Right atrium auricular region (tissue), 2 donors: ENCODE data around the gene LITAF. TPM values are rescaled to one million over a fixed set of nuclear protein-coding genes. Genes with fewer than 3 reads are reported as not detected.

ENCODE experiments used
- DNase-seq: peaks from one replicate; pipeline ENCODE4 v3.0.0-alpha.2; 2019; ENCODE audit warnings: low spot score
- H3K27ac ChIP-seq, 2 donors: fragments of 200-600 bp; sonication (generic); 1 replicate in 1 of 2; 2 replicates in 1 of 2; pipeline ENCODE4 v1.5.1; 2016 to 2019
- H3K27me3 ChIP-seq, 2 donors: fragments of 200-600 bp; sonication (generic); one replicate each; pipeline versions ENCODE4 v1.5.1 to v1.6.0; 2017 to 2019
- H3K36me3 ChIP-seq: fragments of 200-600 bp; sonication (generic); one replicate; pipeline ENCODE4 v1.5.1; 2016
- H3K4me1 ChIP-seq, 2 donors: fragments of 200-600 bp; sonication (generic); one replicate each; pipeline versions ENCODE4 v1.5.1 to v1.6.0; 2017 to 2019
- H3K4me3 ChIP-seq, 2 donors: fragments of 200-600 bp; sonication (generic); 1 replicate in 1 of 2; 2 replicates in 1 of 2; pipeline ENCODE4 v1.5.1; 2017 to 2019; ENCODE audit warnings: mild to moderate bottlenecking in 1 of 2, moderate library complexity in 1 of 2
- H3K9me3 ChIP-seq, 2 donors: fragments of 200-600 bp; sonication (generic); one replicate each; pipeline ENCODE4 v1.5.1; 2019
- CTCF ChIP-seq, 2 donors: fragments of 200-600 bp; sonication (generic); IDR thresholded peaks; one replicate each; pipeline ENCODE4 v1.5.1; 2019; ENCODE audit warnings: antibody characterized with exemption in 2 of 2
- total RNA-seq, 2 donors: library from RNA; depleted of rRNA; stranded (reverse); fragments of >200 nt; gene quantifications; one replicate each; pipeline ENCODE4 v1.1.0, GENCODE V29; 2016

LITAF gene
- total RNA-seq, 2 donors from 2014 or later, result 48.1 to 50.7 TPM

- Histone ChIP-seq H3K36me3 (no peaks in the 10 kb centered on the region), H3K9me3 (no peaks in the 10 kb centered on the region), H3K27ac (no peak overlapping the region), H3K4me1 (peaks cover 0 to 5% of the 10 kb centered on the region in 2 donors), H3K27me3 (no peaks in the 10 kb centered on the region), H3K4me3 (no peak overlapping the region)
- no peak for DNase-seq
- TF ChIP-seq CTCF (IDR thresholded peaks at IDR 0.05), result no peak
Observed at GRCh38 chr16:11612665-11613025, 25.9 kb upstream of the LITAF start.

DNA sequence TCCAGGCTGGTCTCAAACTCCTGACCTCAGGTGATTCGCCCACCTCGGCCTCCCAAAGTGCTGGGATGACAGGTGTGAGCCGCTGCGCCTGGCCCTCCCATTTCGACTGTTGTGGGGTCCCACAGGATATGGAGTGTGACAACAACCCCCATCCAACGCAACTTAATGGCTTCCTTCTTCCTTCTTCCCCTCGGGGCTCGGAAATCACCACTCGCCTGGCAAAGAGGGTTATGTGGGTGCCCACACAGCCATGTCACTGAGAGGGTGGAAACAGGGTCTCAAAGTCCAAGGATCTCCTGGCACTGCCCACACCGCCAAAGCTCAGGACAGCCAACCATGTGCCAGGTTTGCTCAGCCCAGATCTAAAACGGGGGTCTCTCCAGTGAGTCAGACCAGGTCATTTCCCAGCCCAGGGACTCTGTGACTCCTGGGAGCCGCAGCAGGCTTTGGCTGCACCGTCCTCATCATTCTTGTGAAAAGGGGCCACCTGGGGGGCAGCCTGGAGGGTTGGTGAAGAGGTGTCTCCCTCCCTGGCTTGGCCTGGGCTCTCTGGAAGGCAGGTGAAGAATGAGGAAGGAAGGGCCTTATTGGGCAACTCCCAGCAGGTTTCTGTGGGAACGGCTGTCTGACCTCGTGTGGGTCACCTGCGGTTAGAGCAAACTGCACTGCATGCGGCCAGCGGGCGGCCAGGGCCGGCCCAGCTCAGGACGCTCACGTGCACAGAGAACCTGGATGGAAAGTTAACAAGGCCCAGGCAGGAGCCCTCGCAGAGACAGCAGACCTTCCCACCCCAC is 25.3 kb upstream of the LITAF start:
- H3K36me3 ChIP-seq, result no peaks in the 10 kb centered on the region
- H3K4me3 ChIP-seq, result no peak overlapping the region
- peaks cover 0 to 5% of the 10 kb centered on the region in 2 donors for H3K4me1 ChIP-seq
- no peak overlapping the region for H3K27ac ChIP-seq
- no peak for DNase-seq
- no peak for TF ChIP-seq CTCF (IDR thresholded peaks at IDR 0.05)
- no peaks in the 10 kb centered on the region for H3K27me3 ChIP-seq
- H3K9me3 ChIP-seq, result no peaks in the 10 kb centered on the region

- Histone ChIP-seq H3K27ac (no peak overlapping the region), H3K4me1 (peaks cover 0 to 5% of the 10 kb centered on the region in 2 donors), H3K9me3 (no peaks in the 10 kb centered on the region), H3K4me3 (no peak overlapping the region), H3K36me3 (no peaks in the 10 kb centered on the region), H3K27me3 (no peaks in the 10 kb centered on the region)
- TF ChIP-seq CTCF (IDR thresholded peaks at IDR 0.05), result no peak
- no peak for DNase-seq
Observed at GRCh38 chr16:11610580-11610979, 23.9 kb upstream of the LITAF start.

DNA sequence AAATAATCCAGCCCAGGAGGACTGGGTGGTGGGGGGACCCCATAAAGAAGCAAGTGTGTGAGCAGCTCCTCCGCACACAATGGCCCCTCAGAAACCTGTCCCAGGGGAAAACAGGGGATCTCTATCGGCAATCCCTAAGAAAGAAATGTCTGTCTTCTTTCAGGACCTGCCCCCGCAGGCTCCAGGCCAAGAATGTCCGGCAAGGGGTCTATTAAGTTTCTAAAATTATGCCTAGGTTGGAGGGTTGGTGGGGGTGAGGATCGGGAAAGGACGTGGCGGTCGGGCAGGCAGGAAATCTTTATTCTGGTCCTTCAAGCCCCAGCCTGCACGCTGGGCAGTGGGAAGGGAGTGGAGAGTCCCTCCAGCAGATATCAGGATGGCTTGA is 23.4 kb upstream of the LITAF start:
- Histone ChIP-seq H3K9me3 (no peaks in the 10 kb centered on the region), H3K36me3 (no peaks in the 10 kb centered on the region), H3K27me3 (no peaks in the 10 kb centered on the region), H3K4me3 (no peak overlapping the region), H3K27ac (no peak overlapping the region), H3K4me1 (peaks cover 0 to 6% of the 10 kb centered on the region in 2 donors)
- no peak for TF ChIP-seq CTCF (IDR thresholded peaks at IDR 0.05)
- DNase-seq, result no peak

DNA sequence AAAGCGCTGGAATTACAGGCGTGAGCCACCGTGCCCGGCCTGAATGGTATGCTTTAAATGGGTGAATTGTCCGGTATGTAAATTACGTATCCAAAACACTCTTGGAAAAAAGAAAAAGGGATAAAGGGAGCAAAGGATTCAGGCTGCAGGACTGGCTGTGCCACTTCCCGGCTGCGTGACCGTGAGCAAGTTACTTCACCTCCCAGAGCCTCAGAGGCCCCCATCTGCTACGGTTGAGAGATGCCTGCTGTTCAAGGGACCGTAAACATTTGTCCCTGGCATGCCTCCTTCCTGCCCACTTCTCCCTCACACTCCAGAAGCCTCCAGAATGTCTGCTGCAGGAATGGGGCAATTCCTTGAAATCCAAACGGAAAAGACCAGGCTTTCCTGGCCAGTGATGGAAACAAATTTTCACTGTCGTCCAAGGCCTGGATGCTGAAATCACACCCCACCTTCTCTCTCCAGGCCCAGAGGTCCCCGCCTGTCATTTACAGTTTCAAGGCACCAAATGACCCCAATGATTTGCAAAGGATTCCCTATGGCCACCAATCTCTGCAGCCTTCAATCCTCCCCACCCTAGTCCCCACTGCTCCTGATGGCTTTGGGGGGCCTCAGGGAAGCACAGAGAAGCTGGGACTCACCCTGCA is 22.9 kb upstream of the LITAF start:
- Histone ChIP-seq H3K27ac (no peak overlapping the region), H3K36me3 (no peaks in the 10 kb centered on the region), H3K9me3 (no peaks in the 10 kb centered on the region), H3K27me3 (no peaks in the 10 kb centered on the region), H3K4me3 (no peak overlapping the region), H3K4me1 (peaks cover 0 to 9% of the 10 kb centered on the region in 2 donors)
- no peak for TF ChIP-seq CTCF (IDR thresholded peaks at IDR 0.05)
- DNase-seq, result no peak
